HCT116 (cell line): ENCODE results near the gene GNAS. TPM values are rescaled to one million over a fixed set of nuclear protein-coding genes. Genes with fewer than 3 reads are reported as not detected.

Source experiments
- ATAC-seq: fragments of 200-7000 bp; cut with Tn5 transposase; 2 replicates; pipeline ENCODE4 v1.9.1; 2020; ENCODE audit warnings: mild to moderate bottlenecking, moderate library complexity
- BruUV-seq: library from RNA; stranded (reverse); fragments of 400-500 nt; replicated peaks from 2 replicates; lab custom pipeline; 2021; lab: Mats Ljungman, UMichigan
- CTCF ChIA-PET: fragments of 300-600 bp; sonication (Branson Sonifier 250); formaldehyde crosslinking; loops from one replicate; lab custom pipeline; 2021; ENCODE audit warnings: antibody characterized with exemption; lab: Charles Lee
- POLR2A ChIA-PET: fragments of 300-600, 350-600 bp; sonication (Branson Sonifier 250); formaldehyde crosslinking; loops from one replicate; lab custom pipeline; 2021; ENCODE audit warnings: antibody characterized with exemption; lab: Charles Lee
- RAD21 ChIA-PET, 2 experiments: fragments of 300-600 bp; sonication (Branson Sonifier 250); formaldehyde crosslinking; loops; one replicate each; lab custom pipeline; 2023; ENCODE audit warnings: low total read pairs in 2 of 2; ENCODE audit not compliant: uncharacterized antibody in 2 of 2, unreplicated experiment in 2 of 2, low non-redundant PET in 1 of 2; lab: Charles Lee
- DNase-seq: peaks from one replicate; pipeline ENCODE4 v3.0.0-alpha.2; 2010; ENCODE audit warnings: low read depth, low spot score
- H2AFZ ChIP-seq: fragments of 200-600 bp; shearing (Covaris generic), sonication (generic); 2 replicates; pipeline ENCODE4 v1.6.1; 2017; ENCODE audit warnings: low read depth, mixed run types, mixed read lengths, antibody characterized with exemption, low read length; ENCODE audit not compliant: poor library complexity, severe bottlenecking
- H3K27ac ChIP-seq: 2 replicates; pipeline ENCODE4 v1.5.1; 2012; ENCODE audit warnings: low read depth, low read length
- H3K27me3 ChIP-seq: fragments of 200-600 bp; sonication (generic); 2 replicates; pipeline ENCODE4 v1.6.1; 2016; ENCODE audit warnings: mixed run types, low read length, mixed read lengths; ENCODE audit not compliant: insufficient read depth
- H3K36me3 ChIP-seq, 2 experiments: fragments of 200-500 bp in 1 of 2; fragments of 200-600 bp in 1 of 2; sonication (Bioruptor generic) in 1 of 2; sonication (generic) in 1 of 2; 2 replicates each; pipeline versions ENCODE4 v1.5.1 to v1.6.1; 2014 to 2016; ENCODE audit warnings: low read length in 2 of 2, inconsistent platforms in 1 of 2, mixed read lengths in 1 of 2, mixed run types in 1 of 2; ENCODE audit not compliant: insufficient read depth in 2 of 2, control insufficient read depth in 1 of 2
- H3K4me1 ChIP-seq, 2 experiments: fragments of 200-600 bp in 1 of 2; sonication (generic) in 1 of 2; 2 replicates each; pipeline versions ENCODE4 v1.5.1 to v1.6.1; 2012 to 2017; ENCODE audit warnings: low read length in 2 of 2, inconsistent platforms in 1 of 2, mild to moderate bottlenecking in 1 of 2, mixed read lengths in 1 of 2, mixed run types in 1 of 2, moderate library complexity in 1 of 2; ENCODE audit not compliant: insufficient read depth in 2 of 2, control insufficient read depth in 1 of 2
- H3K4me2 ChIP-seq: fragments of 200-600 bp; sonication (generic); 2 replicates; pipeline ENCODE4 v1.6.1; 2017; ENCODE audit warnings: mixed run types, low read length, mixed read lengths
- H3K4me3 ChIP-seq, 2 experiments: fragments of 200-600 bp in 1 of 2; sonication (generic) in 1 of 2; replicated peaks in 1 of 2; 2 replicates each; pipeline ENCODE4 v1.5.1; 2011 to 2016; ENCODE audit warnings: low read length in 2 of 2, control low read depth in 1 of 2, low read depth in 1 of 2, mild to moderate bottlenecking in 1 of 2, mixed read lengths in 1 of 2, mixed run types in 1 of 2
- H3K79me2 ChIP-seq: fragments of 200-600 bp; sonication (generic); 2 replicates; pipeline ENCODE4 v1.6.1; 2017; ENCODE audit warnings: mild to moderate bottlenecking, mixed run types, low read length, moderate library complexity, mixed read lengths; ENCODE audit not compliant: insufficient read depth
- H3K9ac ChIP-seq: fragments of 200-600 bp; sonication (generic); 2 replicates; pipeline ENCODE4 v1.6.1; 2016; ENCODE audit warnings: low read length, mixed read lengths
- H3K9me2 ChIP-seq: fragments of 200-600 bp; sonication (generic), shearing (Covaris generic); 2 replicates; pipeline ENCODE4 v1.6.1; 2017; ENCODE audit warnings: mixed run types, mild to moderate bottlenecking, moderate library complexity; ENCODE audit not compliant: insufficient read depth
- H3K9me3 ChIP-seq, 2 experiments: fragments of 200-500 bp in 1 of 2; fragments of 200-600 bp in 1 of 2; sonication (Bioruptor generic) in 1 of 2; sonication (generic) in 1 of 2; 2 replicates each; pipeline ENCODE4 v1.6.1; 2014 to 2017; ENCODE audit warnings: low read length in 2 of 2, mixed read lengths in 2 of 2, inconsistent platforms in 1 of 2, low read depth in 1 of 2, mild to moderate bottlenecking in 1 of 2, mixed run types in 1 of 2, moderate library complexity in 1 of 2; ENCODE audit not compliant: control insufficient read depth in 1 of 2, insufficient read depth in 1 of 2
- H4K20me1 ChIP-seq: fragments of 200-600 bp; sonication (generic), shearing (Covaris generic); 2 replicates; pipeline ENCODE4 v1.6.1; 2017; ENCODE audit warnings: mixed run types, mild to moderate bottlenecking, moderate library complexity; ENCODE audit not compliant: insufficient read depth
- CEBPB ChIP-seq: IDR thresholded peaks from 2 replicates; pipeline ENCODE4 v1.6.1; 2012; ENCODE audit warnings: low read depth
- ELF1 ChIP-seq: IDR thresholded peaks from 2 replicates; pipeline ENCODE4 v1.6.1; 2012; ENCODE audit warnings: low read depth, borderline replicate concordance
- EZH2phosphoT487 ChIP-seq: fragments of 200-600 bp; IDR thresholded peaks from 2 replicates; pipeline ENCODE4 v1.6.1; 2018; ENCODE audit warnings: antibody characterized with exemption, borderline replicate concordance
- FOSL1 ChIP-seq: IDR thresholded peaks from 2 replicates; pipeline ENCODE4 v1.6.1; 2012; ENCODE audit warnings: low read depth
- JUND ChIP-seq: IDR thresholded peaks from 2 replicates; pipeline ENCODE4 v1.6.1; 2012
- POLR2A ChIP-seq: IDR thresholded peaks from 2 replicates; pipeline ENCODE4 v1.7.0; 2011; ENCODE audit warnings: borderline replicate concordance; ENCODE audit not compliant: insufficient read depth, insufficient read length; ENCODE audit errors: extremely low read depth
- RAD21 ChIP-seq: IDR thresholded peaks from 2 replicates; pipeline ENCODE4 v1.6.1; 2012; ENCODE audit warnings: low read depth, mild to moderate bottlenecking
- SP1 ChIP-seq: IDR thresholded peaks from 2 replicates; pipeline ENCODE4 v1.6.1; 2012; ENCODE audit warnings: low read depth
- SRF ChIP-seq: IDR thresholded peaks from 2 replicates; pipeline ENCODE4 v1.6.1; 2012; ENCODE audit warnings: low read depth
- YY1 ChIP-seq: IDR thresholded peaks from 2 replicates; pipeline ENCODE4 v1.6.1; 2011; ENCODE audit warnings: low read length, low read depth, moderate library complexity, mild to moderate bottlenecking; ENCODE audit not compliant: insufficient replicate concordance; ENCODE audit errors: extremely low read depth
- ZFX ChIP-seq: fragments of 450-650 bp; IDR thresholded peaks from 2 replicates; pipeline ENCODE4 v1.6.1; 2017
- ZNF274 ChIP-seq: fragments of 200-500 bp; sonication (Bioruptor generic); IDR thresholded peaks from 2 replicates; pipeline ENCODE4 v1.6.1; 2014; ENCODE audit warnings: mild to moderate bottlenecking, low read depth, low read length, inconsistent platforms
- intact Hi-C: fragments of 100-400 bp; cut with micrococcal nuclease; formaldehyde crosslinking; loops from 2 replicates; pipeline ENCODE4 v1.10.0; 2022
- total RNA-seq: library from RNA; stranded (reverse); gene quantifications from one replicate; pipeline ENCODE4 v1.2.1, GENCODE V29; 2021; ENCODE audit not compliant: unreplicated experiment
- TF ChIP-seq, protein P1 (sequence below), 3 experiments: fragments of 200-600 bp in 1 of 3; sonication (generic) in 1 of 3; IDR thresholded peaks in 2 of 3; conservative IDR thresholded peaks in 1 of 3; 2 replicates each; pipeline ENCODE4 v1.5.1; 2012 to 2017; ENCODE audit warnings: low read depth in 2 of 3, low read length in 2 of 3, antibody characterized with exemption in 1 of 3, borderline replicate concordance in 1 of 3, control low read depth in 1 of 3, mild to moderate bottlenecking in 1 of 3, mixed read lengths in 1 of 3, mixed run types in 1 of 3, moderate library complexity in 1 of 3; ENCODE audit not compliant: insufficient read depth in 1 of 3
- TF ChIP-seq, protein P2 (sequence below): IDR thresholded peaks from 2 replicates; pipeline ENCODE4 v1.6.1; 2012; ENCODE audit warnings: low read depth

The GNAS gene
- total RNA-seq, 1 experiment from 2014 or later, result 699 TPM

DNA sequence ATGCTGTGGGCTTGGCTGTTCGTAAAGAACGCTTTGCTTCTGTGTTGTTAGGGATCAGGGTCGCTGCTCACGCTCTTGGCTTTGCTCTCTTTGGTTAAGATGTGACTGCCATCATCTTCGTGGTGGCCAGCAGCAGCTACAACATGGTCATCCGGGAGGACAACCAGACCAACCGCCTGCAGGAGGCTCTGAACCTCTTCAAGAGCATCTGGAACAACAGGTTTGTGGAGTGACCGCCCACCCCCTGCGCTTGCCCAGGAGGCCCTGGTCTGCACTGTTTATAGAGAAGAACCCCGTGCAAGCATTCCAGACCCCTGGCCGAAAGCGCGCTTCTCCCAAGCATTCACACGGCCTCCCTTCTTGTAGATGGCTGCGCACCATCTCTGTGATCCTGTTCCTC is 57.1 kb downstream of the GNAS start:
- Histone ChIP-seq H4K20me1 (peaks cover 7% of the 10 kb centered on the region; the same call in 1 of the 2 replicates), H3K4me2 (no peak overlapping the region), H3K27ac (no peak overlapping the region), H3K9me2 (no peaks in the 10 kb centered on the region), H3K4me1 (peaks cover 18 to 20% of the 10 kb centered on the region in 2 experiments), H3K4me3 (no peak overlapping the region), H3K9ac (no peak overlapping the region), H2AFZ (no peak overlapping the region), H3K27me3 (no peaks in the 10 kb centered on the region), H3K36me3 (peaks cover 50 to 63% of the 10 kb centered on the region in 2 experiments), H3K9me3 (no peaks in the 10 kb centered on the region), H3K79me2 (peaks cover 22% of the 10 kb centered on the region)
- no peak for DNase-seq
- ChIA-PET CTCF (no interaction called here), RAD21 (no interaction called here), POLR2A (no interaction called here)
- no TSS peak for BruUV-seq
- TF ChIP-seq FOSL1 (no peak), YY1 (no peak), SRF (no peak), EZH2phosphoT487 (no peak), SP1 (no peak), ZFX (no peak), ZNF274 (no peak), ELF1 (no peak), CEBPB (no peak), RAD21 (no peak), POLR2A (no peak), JUND (no peak)
- TF ChIP-seq, protein P1, sequence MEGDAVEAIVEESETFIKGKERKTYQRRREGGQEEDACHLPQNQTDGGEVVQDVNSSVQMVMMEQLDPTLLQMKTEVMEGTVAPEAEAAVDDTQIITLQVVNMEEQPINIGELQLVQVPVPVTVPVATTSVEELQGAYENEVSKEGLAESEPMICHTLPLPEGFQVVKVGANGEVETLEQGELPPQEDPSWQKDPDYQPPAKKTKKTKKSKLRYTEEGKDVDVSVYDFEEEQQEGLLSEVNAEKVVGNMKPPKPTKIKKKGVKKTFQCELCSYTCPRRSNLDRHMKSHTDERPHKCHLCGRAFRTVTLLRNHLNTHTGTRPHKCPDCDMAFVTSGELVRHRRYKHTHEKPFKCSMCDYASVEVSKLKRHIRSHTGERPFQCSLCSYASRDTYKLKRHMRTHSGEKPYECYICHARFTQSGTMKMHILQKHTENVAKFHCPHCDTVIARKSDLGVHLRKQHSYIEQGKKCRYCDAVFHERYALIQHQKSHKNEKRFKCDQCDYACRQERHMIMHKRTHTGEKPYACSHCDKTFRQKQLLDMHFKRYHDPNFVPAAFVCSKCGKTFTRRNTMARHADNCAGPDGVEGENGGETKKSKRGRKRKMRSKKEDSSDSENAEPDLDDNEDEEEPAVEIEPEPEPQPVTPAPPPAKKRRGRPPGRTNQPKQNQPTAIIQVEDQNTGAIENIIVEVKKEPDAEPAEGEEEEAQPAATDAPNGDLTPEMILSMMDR (IDR thresholded peaks at IDR 0.05 in 2 of 3, conservative IDR thresholded peaks at IDR 0.05 in 1 of 3; ENCODE audit: borderline replicate concordance in 1 of 3, insufficient read depth in 1 of 3, low read depth in 2 of 3, low read length in 2 of 3), result no peak
- TF ChIP-seq, protein P2, sequence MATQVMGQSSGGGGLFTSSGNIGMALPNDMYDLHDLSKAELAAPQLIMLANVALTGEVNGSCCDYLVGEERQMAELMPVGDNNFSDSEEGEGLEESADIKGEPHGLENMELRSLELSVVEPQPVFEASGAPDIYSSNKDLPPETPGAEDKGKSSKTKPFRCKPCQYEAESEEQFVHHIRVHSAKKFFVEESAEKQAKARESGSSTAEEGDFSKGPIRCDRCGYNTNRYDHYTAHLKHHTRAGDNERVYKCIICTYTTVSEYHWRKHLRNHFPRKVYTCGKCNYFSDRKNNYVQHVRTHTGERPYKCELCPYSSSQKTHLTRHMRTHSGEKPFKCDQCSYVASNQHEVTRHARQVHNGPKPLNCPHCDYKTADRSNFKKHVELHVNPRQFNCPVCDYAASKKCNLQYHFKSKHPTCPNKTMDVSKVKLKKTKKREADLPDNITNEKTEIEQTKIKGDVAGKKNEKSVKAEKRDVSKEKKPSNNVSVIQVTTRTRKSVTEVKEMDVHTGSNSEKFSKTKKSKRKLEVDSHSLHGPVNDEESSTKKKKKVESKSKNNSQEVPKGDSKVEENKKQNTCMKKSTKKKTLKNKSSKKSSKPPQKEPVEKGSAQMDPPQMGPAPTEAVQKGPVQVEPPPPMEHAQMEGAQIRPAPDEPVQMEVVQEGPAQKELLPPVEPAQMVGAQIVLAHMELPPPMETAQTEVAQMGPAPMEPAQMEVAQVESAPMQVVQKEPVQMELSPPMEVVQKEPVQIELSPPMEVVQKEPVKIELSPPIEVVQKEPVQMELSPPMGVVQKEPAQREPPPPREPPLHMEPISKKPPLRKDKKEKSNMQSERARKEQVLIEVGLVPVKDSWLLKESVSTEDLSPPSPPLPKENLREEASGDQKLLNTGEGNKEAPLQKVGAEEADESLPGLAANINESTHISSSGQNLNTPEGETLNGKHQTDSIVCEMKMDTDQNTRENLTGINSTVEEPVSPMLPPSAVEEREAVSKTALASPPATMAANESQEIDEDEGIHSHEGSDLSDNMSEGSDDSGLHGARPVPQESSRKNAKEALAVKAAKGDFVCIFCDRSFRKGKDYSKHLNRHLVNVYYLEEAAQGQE, result no peak
- ATAC-seq, result no peak
- intact Hi-C loops, result loop anchor here (10.0 kb wide), 1 partner anchor 75 kb away; the partner anchor contains the start of gene NELFCD
